HepG2 (cell line): ENCODE data around the gene B4GALT3. TPM values are rescaled to one million over a fixed set of nuclear protein-coding genes. Genes with fewer than 3 reads are reported as not detected.

Experiments
- ATF7 ChIP-seq, 2 experiments: fragments of 450-650 bp in 1 of 2; sonication (generic) in 1 of 2; formaldehyde crosslinking in 1 of 2; IDR thresholded peaks; 2 replicates each; pipeline versions ENCODE4 v1.4.0 to v1.6.1; 2016 to 2020; ENCODE audit warnings: antibody characterized with exemption in 1 of 2, mild to moderate bottlenecking in 1 of 2, missing genetic modification reagents in 1 of 2
- HMG20B ChIP-seq: conservative IDR thresholded peaks from 2 replicates; pipeline ENCODE4 v1.6.1; 2016; ENCODE audit warnings: missing genetic modification reagents, missing compliant biosample characterization
- MAFK ChIP-seq, 2 experiments: IDR thresholded peaks in 1 of 2; conservative IDR thresholded peaks in 1 of 2; 2 replicates each; pipeline ENCODE4 v1.6.1; 2011; ENCODE audit warnings: improper control_type of control experiment in 2 of 2, low read length in 2 of 2
- SNAI1 ChIP-seq: sonication (generic); formaldehyde crosslinking; IDR thresholded peaks from 2 replicates; pipeline ENCODE4 v1.5.0; 2020; ENCODE audit warnings: mild to moderate bottlenecking, missing genetic modification reagents, borderline replicate concordance
- TARDBP ChIP-seq: sonication (generic); formaldehyde crosslinking; IDR thresholded peaks from 2 replicates; pipeline ENCODE4 v1.8.0; 2022; ENCODE audit warnings: mild to moderate bottlenecking, missing genetic modification reagents
- ZFP82 ChIP-seq: sonication (generic); formaldehyde crosslinking; IDR thresholded peaks from 2 replicates; pipeline ENCODE4 v1.5.1; 2020; ENCODE audit warnings: mild to moderate bottlenecking, missing genetic modification reagents, borderline replicate concordance
- ZNF430 ChIP-seq: sonication (generic); formaldehyde crosslinking; IDR thresholded peaks from 2 replicates; pipeline ENCODE4 v1.9.0; 2021; ENCODE audit warnings: mild to moderate bottlenecking, missing genetic modification reagents
- ZNF441 ChIP-seq: sonication (generic); formaldehyde crosslinking; IDR thresholded peaks from 2 replicates; pipeline ENCODE4 v1.7.0; 2021; ENCODE audit warnings: missing genetic modification reagents, borderline replicate concordance
- ZNF577 ChIP-seq: sonication (generic); formaldehyde crosslinking; IDR thresholded peaks from 2 replicates; pipeline ENCODE4 v1.4.0; 2020; ENCODE audit warnings: mild to moderate bottlenecking, low read depth, missing genetic modification reagents, borderline replicate concordance
- ZNF589 ChIP-seq: sonication (generic); formaldehyde crosslinking; conservative IDR thresholded peaks from 2 replicates; pipeline ENCODE4 v1.8.0; 2022; ENCODE audit warnings: mild to moderate bottlenecking, moderate library complexity, missing genetic modification reagents
- ZSCAN29 ChIP-seq: sonication (generic); formaldehyde crosslinking; conservative IDR thresholded peaks from 2 replicates; pipeline ENCODE4 v1.4.0; 2020; ENCODE audit warnings: mild to moderate bottlenecking, missing genetic modification reagents
- polyA plus RNA-seq, 8 experiments: library from polyadenylated mRNA; depleted of rRNA in 3 of 8; stranded (reverse) in 7 of 8; unstranded in 1 of 8; fragments of >200 nt; fragmentation: Illumina TruSeq in 4 of 8; extraction: Trizol in 4 of 8; gene quantifications; 2 replicates each; pipeline versions ENCODE4 v1.2.1 to v1.2.3, GENCODE V29; 2011 to 2016; ENCODE audit warnings: low read depth in 4 of 8, missing spikeins in 1 of 8, mixed read lengths in 1 of 8; ENCODE audit not compliant: insufficient read depth in 1 of 8
- total RNA-seq, 5 experiments: library from RNA; depleted of rRNA; stranded (reverse); fragments of >200 nt; fragmentation: Illumina TruSeq; extraction: Trizol; gene quantifications; 2 replicates each; pipeline ENCODE4 v1.2.3, GENCODE V29; 2016; ENCODE audit warnings: low read depth in 1 of 5
- TF ChIP-seq, protein P1 (sequence below): sonication (generic); formaldehyde crosslinking; IDR thresholded peaks from 2 replicates; pipeline ENCODE4 v1.5.1; 2020; ENCODE audit warnings: missing genetic modification reagents, mild to moderate bottlenecking, borderline replicate concordance
- TF ChIP-seq, protein P2 (sequence below), 2 experiments: fragments of 450-650 bp in 1 of 2; sonication (generic) in 1 of 2; formaldehyde crosslinking; IDR thresholded peaks; 2 replicates each; pipeline versions ENCODE4 v1.5.0 to v1.8.0; 2020 to 2022; ENCODE audit warnings: mild to moderate bottlenecking in 1 of 2, missing genetic modification reagents in 1 of 2
- TF ChIP-seq, protein P3 (sequence below): IDR thresholded peaks from 2 replicates; pipeline ENCODE4 v1.6.1; 2016; ENCODE audit warnings: low read depth, borderline replicate concordance
- TF ChIP-seq, protein P4 (sequence below): sonication (generic); formaldehyde crosslinking; IDR thresholded peaks from one replicate; pipeline ENCODE4 v1.5.1; 2020; ENCODE audit warnings: mild to moderate bottlenecking, missing genetic modification reagents; ENCODE audit errors: not compliant biosample characterization

Gene B4GALT3
- total and polyA plus RNA-seq, 2 of the 13 experiments (the other 11 are each of a cell fraction or from before 2014, with no cell fraction given), result 35.6 to 40.4 TPM

DNA sequence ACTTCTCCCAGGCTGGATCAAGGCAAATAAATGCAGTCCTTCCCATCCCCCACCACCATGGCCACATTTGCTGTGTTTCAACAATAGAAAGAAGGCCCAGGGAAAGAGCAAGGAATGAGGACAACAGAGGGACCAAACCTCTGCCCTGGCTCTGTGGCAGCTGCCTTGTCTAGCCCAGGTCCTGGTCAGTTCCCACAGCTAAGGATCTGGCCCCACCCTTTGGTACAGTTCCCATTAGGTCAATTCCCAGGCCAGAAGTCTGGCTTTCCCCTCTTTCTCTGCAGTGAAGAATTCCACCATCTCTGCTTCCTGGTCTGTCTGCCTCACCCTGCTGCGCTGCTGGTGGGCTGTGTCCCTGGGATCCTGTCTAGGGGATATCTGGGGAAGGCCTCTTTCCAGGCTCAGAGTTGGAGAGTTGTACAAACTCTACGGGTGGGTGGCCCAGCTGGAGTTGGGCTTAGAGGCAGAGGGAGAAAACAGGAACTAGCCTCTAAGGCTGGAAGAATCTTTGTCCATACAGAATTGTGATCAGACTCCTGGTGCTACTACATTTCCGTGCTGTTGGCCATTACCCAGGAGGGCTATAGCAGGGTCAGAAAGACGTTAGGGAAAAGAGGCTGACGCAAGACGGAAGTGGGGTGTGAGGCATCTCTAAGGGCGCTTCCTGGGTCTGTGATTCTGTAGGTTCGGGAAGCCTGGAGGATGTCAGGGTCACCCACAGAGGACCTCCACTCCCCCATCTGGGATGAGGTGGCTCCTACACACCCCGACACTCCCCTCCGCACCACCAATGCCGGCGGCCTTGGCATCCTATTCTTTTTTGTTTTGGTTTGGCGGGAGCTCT, 23.9 kb upstream of the B4GALT3 start (continued):
- TF ChIP-seq, protein P1, sequence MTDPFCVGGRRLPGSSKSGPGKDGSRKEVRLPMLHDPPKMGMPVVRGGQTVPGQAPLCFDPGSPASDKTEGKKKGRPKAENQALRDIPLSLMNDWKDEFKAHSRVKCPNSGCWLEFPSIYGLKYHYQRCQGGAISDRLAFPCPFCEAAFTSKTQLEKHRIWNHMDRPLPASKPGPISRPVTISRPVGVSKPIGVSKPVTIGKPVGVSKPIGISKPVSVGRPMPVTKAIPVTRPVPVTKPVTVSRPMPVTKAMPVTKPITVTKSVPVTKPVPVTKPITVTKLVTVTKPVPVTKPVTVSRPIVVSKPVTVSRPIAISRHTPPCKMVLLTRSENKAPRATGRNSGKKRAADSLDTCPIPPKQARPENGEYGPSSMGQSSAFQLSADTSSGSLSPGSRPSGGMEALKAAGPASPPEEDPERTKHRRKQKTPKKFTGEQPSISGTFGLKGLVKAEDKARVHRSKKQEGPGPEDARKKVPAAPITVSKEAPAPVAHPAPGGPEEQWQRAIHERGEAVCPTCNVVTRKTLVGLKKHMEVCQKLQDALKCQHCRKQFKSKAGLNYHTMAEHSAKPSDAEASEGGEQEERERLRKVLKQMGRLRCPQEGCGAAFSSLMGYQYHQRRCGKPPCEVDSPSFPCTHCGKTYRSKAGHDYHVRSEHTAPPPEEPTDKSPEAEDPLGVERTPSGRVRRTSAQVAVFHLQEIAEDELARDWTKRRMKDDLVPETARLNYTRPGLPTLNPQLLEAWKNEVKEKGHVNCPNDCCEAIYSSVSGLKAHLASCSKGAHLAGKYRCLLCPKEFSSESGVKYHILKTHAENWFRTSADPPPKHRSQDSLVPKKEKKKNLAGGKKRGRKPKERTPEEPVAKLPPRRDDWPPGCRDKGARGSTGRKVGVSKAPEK (CRISPR knock-in tag), result no peak
- TF ChIP-seq ZNF441 (no peak), ZFP82 (no peak), TARDBP (CRISPR knock-in tag) (no peak), ZNF577 (no peak), ATF7 (IDR thresholded peaks at IDR 0.05) (no peak), ATF7 (CRISPR knock-in tag; IDR thresholded peaks at IDR 0.05) (no peak), MAFK (conservative IDR thresholded peaks at IDR 0.05 in 1 of 2, IDR thresholded peaks at IDR 0.05 in 1 of 2; ENCODE audit: low read length in 2 of 2) (no peak), ZSCAN29 (CRISPR knock-in tag) (no peak), ZNF589 (CRISPR knock-in tag) (no peak), HMG20B (CRISPR knock-in tag) (no peak), SNAI1 (CRISPR knock-in tag) (no peak), ZNF430 (CRISPR knock-in tag) (peak; percentile 59; the same call in 1 of the 2 replicates)
- TF ChIP-seq, protein P2, sequence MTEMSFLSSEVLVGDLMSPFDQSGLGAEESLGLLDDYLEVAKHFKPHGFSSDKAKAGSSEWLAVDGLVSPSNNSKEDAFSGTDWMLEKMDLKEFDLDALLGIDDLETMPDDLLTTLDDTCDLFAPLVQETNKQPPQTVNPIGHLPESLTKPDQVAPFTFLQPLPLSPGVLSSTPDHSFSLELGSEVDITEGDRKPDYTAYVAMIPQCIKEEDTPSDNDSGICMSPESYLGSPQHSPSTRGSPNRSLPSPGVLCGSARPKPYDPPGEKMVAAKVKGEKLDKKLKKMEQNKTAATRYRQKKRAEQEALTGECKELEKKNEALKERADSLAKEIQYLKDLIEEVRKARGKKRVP (CRISPR knock-in tag; IDR thresholded peaks at IDR 0.05), result no peak
- TF ChIP-seq, protein P3, sequence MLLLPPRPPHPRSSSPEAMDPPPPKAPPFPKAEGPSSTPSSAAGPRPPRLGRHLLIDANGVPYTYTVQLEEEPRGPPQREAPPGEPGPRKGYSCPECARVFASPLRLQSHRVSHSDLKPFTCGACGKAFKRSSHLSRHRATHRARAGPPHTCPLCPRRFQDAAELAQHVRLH (CRISPR knock-in tag), result 0 out of 2 replicates have a peak, but pooled peaks have one; percentile 13
- TF ChIP-seq, protein P4, sequence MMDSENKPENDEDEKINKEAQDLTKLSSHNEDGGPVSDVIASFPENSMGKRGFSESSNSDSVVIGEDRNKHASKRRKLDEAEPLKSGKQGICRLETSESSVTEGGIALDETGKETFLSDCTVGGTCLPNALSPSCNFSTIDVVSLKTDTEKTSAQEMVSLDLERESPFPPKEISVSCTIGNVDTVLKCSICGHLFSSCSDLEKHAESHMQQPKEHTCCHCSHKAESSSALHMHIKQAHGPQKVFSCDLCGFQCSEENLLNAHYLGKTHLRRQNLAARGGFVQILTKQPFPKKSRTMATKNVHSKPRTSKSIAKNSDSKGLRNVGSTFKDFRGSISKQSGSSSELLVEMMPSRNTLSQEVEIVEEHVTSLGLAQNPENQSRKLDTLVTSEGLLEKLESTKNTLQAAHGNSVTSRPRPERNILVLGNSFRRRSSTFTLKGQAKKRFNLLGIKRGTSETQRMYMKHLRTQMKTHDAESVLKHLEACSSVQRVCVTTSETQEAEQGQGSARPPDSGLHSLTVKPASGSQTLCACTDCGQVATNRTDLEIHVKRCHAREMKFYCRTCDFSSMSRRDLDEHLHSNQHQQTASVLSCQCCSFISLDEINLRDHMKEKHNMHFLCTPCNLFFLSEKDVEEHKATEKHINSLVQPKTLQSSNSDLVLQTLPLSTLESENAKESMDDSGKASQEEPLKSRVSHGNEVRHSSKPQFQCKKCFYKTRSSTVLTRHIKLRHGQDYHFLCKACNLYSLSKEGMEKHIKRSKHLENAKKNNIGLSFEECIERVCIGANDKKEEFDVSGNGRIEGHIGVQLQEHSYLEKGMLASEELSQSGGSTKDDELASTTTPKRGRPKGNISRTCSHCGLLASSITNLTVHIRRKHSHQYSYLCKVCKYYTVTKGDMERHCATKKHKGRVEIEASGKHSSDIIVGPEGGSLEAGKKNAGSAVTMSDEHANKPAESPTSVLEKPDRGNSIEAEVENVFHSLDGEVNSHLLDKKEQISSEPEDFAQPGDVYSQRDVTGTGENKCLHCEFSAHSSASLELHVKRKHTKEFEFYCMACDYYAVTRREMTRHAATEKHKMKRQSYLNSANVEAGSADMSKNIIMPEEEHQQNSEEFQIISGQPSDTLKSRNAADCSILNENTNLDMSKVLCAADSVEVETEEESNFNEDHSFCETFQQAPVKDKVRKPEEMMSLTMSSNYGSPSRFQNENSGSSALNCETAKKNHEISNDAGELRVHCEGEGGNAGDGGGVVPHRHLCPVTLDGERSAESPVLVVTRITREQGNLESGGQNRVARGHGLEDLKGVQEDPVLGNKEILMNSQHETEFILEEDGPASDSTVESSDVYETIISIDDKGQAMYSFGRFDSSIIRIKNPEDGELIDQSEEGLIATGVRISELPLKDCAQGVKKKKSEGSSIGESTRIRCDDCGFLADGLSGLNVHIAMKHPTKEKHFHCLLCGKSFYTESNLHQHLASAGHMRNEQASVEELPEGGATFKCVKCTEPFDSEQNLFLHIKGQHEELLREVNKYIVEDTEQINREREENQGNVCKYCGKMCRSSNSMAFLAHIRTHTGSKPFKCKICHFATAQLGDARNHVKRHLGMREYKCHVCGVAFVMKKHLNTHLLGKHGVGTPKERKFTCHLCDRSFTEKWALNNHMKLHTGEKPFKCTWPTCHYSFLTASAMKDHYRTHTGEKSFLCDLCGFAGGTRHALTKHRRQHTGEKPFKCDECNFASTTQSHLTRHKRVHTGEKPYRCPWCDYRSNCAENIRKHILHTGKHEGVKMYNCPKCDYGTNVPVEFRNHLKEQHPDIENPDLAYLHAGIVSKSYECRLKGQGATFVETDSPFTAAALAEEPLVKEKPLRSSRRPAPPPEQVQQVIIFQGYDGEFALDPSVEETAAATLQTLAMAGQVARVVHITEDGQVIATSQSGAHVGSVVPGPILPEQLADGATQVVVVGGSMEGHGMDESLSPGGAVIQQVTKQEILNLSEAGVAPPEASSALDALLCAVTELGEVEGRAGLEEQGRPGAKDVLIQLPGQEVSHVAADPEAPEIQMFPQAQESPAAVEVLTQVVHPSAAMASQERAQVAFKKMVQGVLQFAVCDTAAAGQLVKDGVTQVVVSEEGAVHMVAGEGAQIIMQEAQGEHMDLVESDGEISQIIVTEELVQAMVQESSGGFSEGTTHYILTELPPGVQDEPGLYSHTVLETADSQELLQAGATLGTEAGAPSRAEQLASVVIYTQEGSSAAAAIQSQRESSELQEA (CRISPR knock-in tag), result no peak
